Bronchial epithelial cell (primary cell): ENCODE measurements around the gene APOH. TPM values are rescaled to one million over a fixed set of nuclear protein-coding genes. Genes with fewer than 3 reads are reported as not detected.

Source experiments
- DNase-seq: peaks from one replicate; pipeline ENCODE4 v3.0.0-alpha.2; 2010; ENCODE audit warnings: low read depth
- FAIRE-seq: peaks from 2 replicates; lab custom pipeline; 2011; peaks lifted over from hg19 to GRCh38; lab: Jason Lieb, UNC
- H3K27me3 ChIP-seq: 2 replicates; pipeline ENCODE4 v1.5.1; 2011; ENCODE audit warnings: low read length; ENCODE audit not compliant: control insufficient read depth, insufficient read depth
- H3K36me3 ChIP-seq: 2 replicates; pipeline ENCODE4 v1.5.1; 2011; ENCODE audit warnings: low read length; ENCODE audit not compliant: control insufficient read depth, insufficient read depth
- H3K4me3 ChIP-seq: 2 replicates; pipeline ENCODE4 v1.5.1; 2011; ENCODE audit warnings: mild to moderate bottlenecking, low read depth, low read length, control low read depth
- CTCF ChIP-seq: IDR thresholded peaks from 2 replicates; pipeline ENCODE4 v1.5.1; 2011; ENCODE audit warnings: mild to moderate bottlenecking, moderate library complexity, low read length, control low read depth, inconsistent platforms; ENCODE audit not compliant: insufficient read depth, severe bottlenecking
- total RNA-seq: library from RNA; depleted of rRNA; stranded (reverse); fragments of >200 nt; gene quantifications from 2 replicates; pipeline ENCODE4 v1.2.1, GENCODE V29; 2014

Gene APOH
- total RNA-seq, 1 donor from 2014 or later: under 0.01 TPM

GRCh38 chr17:66167189-66167815 lies 61.9 kb downstream of the APOH start:
- no peak for TF ChIP-seq CTCF
- H3K27me3 ChIP-seq: no peaks in the 10 kb centered on the region
- DNase-seq (no peak), FAIRE-seq (no peak)
- no peaks in the 10 kb centered on the region for H3K36me3 ChIP-seq
- H3K4me3 ChIP-seq: no peak overlapping the region

- no peak for FAIRE-seq
- peak; percentile 47 for TF ChIP-seq CTCF
- DNase-seq: peak; percentile 55
- Histone ChIP-seq H3K27me3 (no peaks in the 10 kb centered on the region), H3K36me3 (no peaks in the 10 kb centered on the region), H3K4me3 (no peak overlapping the region)
Measured at GRCh38 chr17:66165537-66166123, 63.6 kb downstream of the APOH start.

Other genes with a start within 250 kb of the APOH start
- gene CEP112, start 37.3 kb downstream of the APOH start, total RNA-seq: 2.4 and 4.2 TPM in 2 replicates
- 3.1 and 4.7 TPM in 2 replicates for gene PRKCA, start 73.2 kb upstream of the APOH start, total RNA-seq